Thyroid gland (tissue), 4 donors: ENCODE measurements around the gene SNX10. TPM values are rescaled to one million over a fixed set of nuclear protein-coding genes. Genes with fewer than 3 reads are reported as not detected.

Source experiments
- DNase-seq, 2 donors: peaks; one replicate each; pipeline ENCODE4 v3.0.0-alpha.2; 2019
- H3K27ac ChIP-seq, 3 donors: fragments of 200-600 bp; sonication (generic); 1 replicate in 2 of 3; 2 replicates in 1 of 3; pipeline ENCODE4 v1.5.1; 2016 to 2019; ENCODE audit warnings: mild to moderate bottlenecking in 1 of 3, moderate library complexity in 1 of 3
- H3K27me3 ChIP-seq: fragments of 200-600 bp; sonication (generic); one replicate; pipeline ENCODE4 v1.5.1; 2019
- H3K36me3 ChIP-seq, 2 donors: fragments of 200-600 bp; sonication (generic); one replicate each; pipeline ENCODE4 v1.5.1; 2016 to 2019
- H3K4me1 ChIP-seq, 2 donors: fragments of 200-600 bp; sonication (generic); one replicate each; pipeline ENCODE4 v1.5.1; 2017 to 2019
- H3K4me3 ChIP-seq, 3 donors: fragments of 200-600 bp; sonication (generic); replicated peaks in 1 of 3; 1 replicate in 2 of 3; 2 replicates in 1 of 3; pipeline ENCODE4 v1.5.1; 2016; ENCODE audit warnings: mild to moderate bottlenecking in 1 of 3
- H3K9me3 ChIP-seq: fragments of 200-600 bp; sonication (generic); one replicate; pipeline ENCODE4 v1.5.1; 2017
- POLR2A ChIP-seq, 2 donors: fragments of 450-650 bp; IDR thresholded peaks; one replicate each; pipeline ENCODE4 v1.6.1; 2017; ENCODE audit warnings: antibody characterized with exemption in 2 of 2, mild to moderate bottlenecking in 2 of 2, moderate library complexity in 1 of 2
- WGBS, 2 donors: methylation state at CpG; one replicate each; pipeline ENCODE4 v1.1.5; 2017; 5-methylcytosine and 5-hydroxymethylcytosine counted together
- intact Hi-C: fragments of 100-400 bp; cut with DNase I; formaldehyde crosslinking; loops from one replicate; pipeline ENCODE4 v1.15.1; 2023
- total RNA-seq, 4 donors: library from RNA; depleted of rRNA; stranded (reverse); fragments of >200 nt; gene quantifications; one replicate each; pipeline ENCODE4 v1.2.3, GENCODE V29; 2016
- TF ChIP-seq, protein P1 (sequence below), 6 experiments: fragments of 200-600 bp in 3 of 6; fragments of 450-650 bp in 3 of 6; sonication (generic) in 3 of 6; IDR thresholded peaks; one replicate each; pipeline ENCODE4 v1.5.1; 2016 to 2019; ENCODE audit warnings: antibody characterized with exemption in 6 of 6, mild to moderate bottlenecking in 2 of 6, inconsistent platforms in 1 of 6, moderate library complexity in 1 of 6

Gene SNX10
- total RNA-seq, 4 donors from 2014 or later: 1.8 to 5.0 (median 2.7) TPM

DNA sequence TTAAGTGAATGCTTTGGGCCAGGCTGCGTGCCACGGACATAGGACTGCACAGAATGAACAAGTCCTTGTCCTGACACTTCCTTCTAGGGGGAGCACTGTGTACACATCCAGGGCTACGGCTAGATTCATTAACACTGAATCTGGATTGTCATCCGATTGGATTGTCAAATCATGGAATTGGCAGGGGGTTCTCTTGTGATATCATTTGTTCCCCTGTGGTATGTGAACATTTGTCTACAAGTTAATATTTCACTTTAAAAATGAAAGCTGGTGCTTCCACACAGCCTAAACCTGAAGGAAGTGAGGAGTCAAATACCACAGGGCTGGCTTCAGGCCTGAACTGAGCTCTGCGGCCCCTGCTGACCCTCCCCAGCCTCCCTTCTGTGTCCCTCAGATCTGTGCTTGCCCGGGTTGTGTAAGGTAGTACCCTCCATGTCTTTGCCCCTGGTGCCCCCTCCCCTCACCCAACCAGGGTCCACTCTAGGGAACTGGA lies 75.6 kb downstream of the SNX10 start:
- no peak overlapping the region for H3K27ac ChIP-seq
- intact Hi-C loops: loop anchor here (5.0 kb wide), 2 partner anchors 280 to 300 kb away; no protein-coding TSS in a partner anchor
- H3K4me1 ChIP-seq: peaks cover 0 to 4% of the 10 kb centered on the region in 2 donors
- DNase-seq: no peak
- WGBS, 2 donors: 86 to 88% methylated on average over 6 of the region's 6 CpGs
- H3K36me3 ChIP-seq: no peaks in the 10 kb centered on the region
- peaks cover 3% of the 10 kb centered on the region for H3K27me3 ChIP-seq
- no peak overlapping the region for H3K4me3 ChIP-seq
- no peaks in the 10 kb centered on the region for H3K9me3 ChIP-seq
- TF ChIP-seq POLR2A (IDR thresholded peaks at IDR 0.05): no peak
- TF ChIP-seq, protein P1, sequence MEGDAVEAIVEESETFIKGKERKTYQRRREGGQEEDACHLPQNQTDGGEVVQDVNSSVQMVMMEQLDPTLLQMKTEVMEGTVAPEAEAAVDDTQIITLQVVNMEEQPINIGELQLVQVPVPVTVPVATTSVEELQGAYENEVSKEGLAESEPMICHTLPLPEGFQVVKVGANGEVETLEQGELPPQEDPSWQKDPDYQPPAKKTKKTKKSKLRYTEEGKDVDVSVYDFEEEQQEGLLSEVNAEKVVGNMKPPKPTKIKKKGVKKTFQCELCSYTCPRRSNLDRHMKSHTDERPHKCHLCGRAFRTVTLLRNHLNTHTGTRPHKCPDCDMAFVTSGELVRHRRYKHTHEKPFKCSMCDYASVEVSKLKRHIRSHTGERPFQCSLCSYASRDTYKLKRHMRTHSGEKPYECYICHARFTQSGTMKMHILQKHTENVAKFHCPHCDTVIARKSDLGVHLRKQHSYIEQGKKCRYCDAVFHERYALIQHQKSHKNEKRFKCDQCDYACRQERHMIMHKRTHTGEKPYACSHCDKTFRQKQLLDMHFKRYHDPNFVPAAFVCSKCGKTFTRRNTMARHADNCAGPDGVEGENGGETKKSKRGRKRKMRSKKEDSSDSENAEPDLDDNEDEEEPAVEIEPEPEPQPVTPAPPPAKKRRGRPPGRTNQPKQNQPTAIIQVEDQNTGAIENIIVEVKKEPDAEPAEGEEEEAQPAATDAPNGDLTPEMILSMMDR (IDR thresholded peaks at IDR 0.05): no peak

DNA sequence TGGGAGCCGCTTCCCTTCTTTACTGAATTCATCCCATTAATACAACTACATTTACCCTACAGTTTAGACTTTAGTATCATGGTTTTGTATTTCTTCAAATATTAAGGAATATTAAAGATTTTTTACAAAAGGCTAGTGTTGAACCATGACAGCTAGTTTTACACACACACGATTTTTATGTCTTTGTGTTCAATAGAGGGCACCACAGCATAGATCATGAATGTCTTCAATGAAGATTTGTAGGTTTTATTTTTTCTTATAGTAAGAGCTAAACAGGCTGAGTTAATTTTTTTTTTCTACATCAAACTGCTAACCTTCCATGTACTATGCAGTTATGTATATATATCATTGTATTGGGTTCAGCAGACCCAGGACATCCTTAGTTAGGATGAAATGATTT lies 76.9 kb downstream of the SNX10 start:
- Histone ChIP-seq H3K4me3 (no peak overlapping the region), H3K9me3 (no peaks in the 10 kb centered on the region), H3K4me1 (peaks cover 0 to 4% of the 10 kb centered on the region in 2 donors), H3K27me3 (peaks cover 3% of the 10 kb centered on the region), H3K36me3 (no peaks in the 10 kb centered on the region), H3K27ac (no peak overlapping the region)
- intact Hi-C loops: loop anchor here (5.0 kb wide), 2 partner anchors 281 to 299 kb away; no protein-coding TSS in a partner anchor
- no peak for DNase-seq
- TF ChIP-seq POLR2A (IDR thresholded peaks at IDR 0.05): no peak
- TF ChIP-seq, protein P1 (IDR thresholded peaks at IDR 0.05): no peak
- 77 to 83% methylated on average over 2 of the region's 2 CpGs for WGBS, 2 donors

DNA sequence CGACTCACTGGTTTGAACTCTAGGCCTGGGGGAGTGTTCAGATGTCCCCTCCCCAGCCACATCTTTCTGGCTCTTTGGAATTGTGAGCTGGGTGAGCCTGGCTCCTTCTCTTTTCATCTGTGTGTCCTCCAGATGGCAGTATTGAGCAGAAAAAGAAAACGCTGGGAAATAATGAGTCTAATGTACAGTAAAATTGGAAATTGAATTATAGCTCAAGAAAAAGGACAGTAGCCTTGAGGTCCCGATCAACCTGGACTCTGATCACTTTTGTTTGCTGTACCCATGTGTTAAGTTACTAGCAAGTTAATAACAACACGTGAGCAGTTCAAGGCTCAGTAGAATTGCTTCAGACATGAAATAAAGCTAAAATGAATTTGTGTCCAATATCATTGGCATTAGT lies 77.9 kb downstream of the SNX10 start:
- H3K36me3 ChIP-seq: no peaks in the 10 kb centered on the region
- 11 to 12% methylated on average over 4 of the region's 4 CpGs for WGBS, 2 donors
- intact Hi-C loops: loop anchor here (5.0 kb wide), 2 partner anchors 282 to 298 kb away; no protein-coding TSS in a partner anchor
- peak; percentile 5 to 14 for DNase-seq
- H3K27me3 ChIP-seq: peaks cover 12% of the 10 kb centered on the region
- H3K4me1 ChIP-seq: peaks cover 0 to 4% of the 10 kb centered on the region in 2 donors
- TF ChIP-seq POLR2A (IDR thresholded peaks at IDR 0.05): no peak
- TF ChIP-seq, protein P1 (IDR thresholded peaks at IDR 0.05): peak in 5 of 6 experiments; percentile 37 to 78 (median 61)
- H3K27ac ChIP-seq: no peak overlapping the region
- H3K9me3 ChIP-seq: no peaks in the 10 kb centered on the region
- H3K4me3 ChIP-seq: no peak overlapping the region

DNA sequence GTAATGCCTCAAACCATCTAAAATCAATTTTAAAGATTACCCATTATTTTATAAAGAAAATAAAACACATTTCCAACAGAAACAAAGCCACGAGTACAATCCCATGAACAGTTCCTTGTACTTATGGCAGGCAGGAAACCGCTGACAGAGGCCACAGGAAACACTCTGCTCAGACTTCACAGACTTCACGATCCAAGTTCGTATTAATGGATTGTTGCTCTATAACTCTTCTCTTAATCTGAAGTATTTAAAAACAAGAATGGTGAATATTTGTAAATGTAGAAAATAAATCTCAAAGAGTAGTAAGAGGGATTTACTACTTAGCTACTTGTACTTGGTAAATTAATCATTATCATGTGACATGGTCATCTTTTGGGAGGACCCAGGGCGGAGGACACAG lies 78.3 kb downstream of the SNX10 start:
- H3K4me3 ChIP-seq: no peak overlapping the region
- TF ChIP-seq, protein P1 (IDR thresholded peaks at IDR 0.05): no peak
- no peak for TF ChIP-seq POLR2A (IDR thresholded peaks at IDR 0.05)
- no peak for DNase-seq
- H3K27me3 ChIP-seq: peaks cover 16% of the 10 kb centered on the region
- intact Hi-C loops: no loop called here
- no peaks in the 10 kb centered on the region for H3K36me3 ChIP-seq
- H3K9me3 ChIP-seq: no peaks in the 10 kb centered on the region
- WGBS, 2 donors: 61 to 64% methylated on average over 5 of the region's 5 CpGs
- peaks cover 0 to 4% of the 10 kb centered on the region in 2 donors for H3K4me1 ChIP-seq
- no peak overlapping the region for H3K27ac ChIP-seq

DNA sequence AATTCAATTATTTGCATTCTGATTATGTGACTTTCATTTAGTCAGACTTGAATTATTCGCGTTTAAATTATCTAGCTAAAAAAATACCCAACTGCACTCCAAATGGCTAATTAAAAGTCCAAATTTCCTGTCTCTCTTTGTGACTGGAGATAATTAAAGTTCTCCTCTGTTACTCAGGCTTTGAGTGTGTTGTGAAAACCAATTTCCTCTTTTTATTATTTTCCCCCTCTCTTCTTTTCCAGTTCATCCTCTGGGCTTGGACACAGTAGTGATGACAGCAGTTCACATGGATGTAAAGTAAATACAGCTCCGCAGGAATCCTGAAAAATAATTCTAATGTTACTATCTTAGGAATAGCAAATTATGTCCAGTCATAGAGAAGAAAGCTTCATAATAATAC lies 80.6 kb downstream of the SNX10 start:
- 87 to 91% methylated on average over 3 of the region's 3 CpGs for WGBS, 2 donors
- intact Hi-C loops: no loop called here
- Histone ChIP-seq H3K4me1 (peaks cover 9 to 13% of the 10 kb centered on the region in 2 donors), H3K27ac (no peak overlapping the region), H3K4me3 (no peak overlapping the region), H3K27me3 (peaks cover 32% of the 10 kb centered on the region), H3K9me3 (no peaks in the 10 kb centered on the region), H3K36me3 (no peaks in the 10 kb centered on the region)
- TF ChIP-seq, protein P1 (IDR thresholded peaks at IDR 0.05): no peak
- TF ChIP-seq POLR2A (IDR thresholded peaks at IDR 0.05): no peak
- no peak for DNase-seq
